T-helper 22 cell (primary cell): Measurements from ENCODE around the gene TPRN.

ENCODE experiments used
- DNase-seq: peaks from one replicate; pipeline ENCODE4 v3.0.0-alpha.2; 2020; ENCODE audit warnings: low read depth

The TPRN gene

GRCh38 chr9:137141976-137142936 lies 58.3 kb downstream of the TPRN start:
- no peak for DNase-seq
